ENCODE results near the gene SF3B2.

DNA sequence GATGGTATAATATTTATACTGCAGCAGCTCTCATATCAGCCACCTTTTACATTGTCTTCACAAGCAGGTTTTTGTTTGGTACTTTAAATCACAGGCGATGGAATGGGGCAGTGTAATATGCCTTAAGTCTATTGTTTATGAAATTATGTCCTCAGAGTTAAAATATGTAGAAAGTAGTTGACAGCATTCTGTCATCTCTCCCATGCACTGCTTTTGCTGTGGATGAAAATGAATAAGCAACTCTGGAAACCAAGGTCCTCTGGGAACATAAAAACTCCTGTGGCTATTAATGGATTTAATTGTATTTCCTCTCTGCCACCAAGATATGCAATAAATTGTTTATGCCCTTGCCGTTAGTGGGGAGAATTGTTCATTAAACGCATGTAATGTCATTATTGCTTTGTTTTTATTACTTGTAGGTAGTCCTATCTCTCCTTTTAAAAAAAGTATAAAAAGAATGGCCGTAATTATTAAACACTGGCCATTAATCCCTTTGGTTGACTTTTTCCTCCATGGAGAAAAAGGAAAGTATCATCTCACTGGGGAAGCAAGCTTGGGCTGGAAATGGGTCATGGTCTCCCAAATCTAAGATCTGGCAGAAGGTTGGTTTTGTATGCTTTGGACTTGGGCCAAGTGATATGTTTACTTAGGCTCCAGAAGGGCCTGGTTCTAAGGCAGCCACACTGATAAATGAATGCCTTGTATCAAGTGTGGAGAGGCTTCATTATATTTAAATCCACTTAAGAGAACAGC, 31.0 kb downstream of the SF3B2 start:
- TF ChIP-seq, protein P1, sequence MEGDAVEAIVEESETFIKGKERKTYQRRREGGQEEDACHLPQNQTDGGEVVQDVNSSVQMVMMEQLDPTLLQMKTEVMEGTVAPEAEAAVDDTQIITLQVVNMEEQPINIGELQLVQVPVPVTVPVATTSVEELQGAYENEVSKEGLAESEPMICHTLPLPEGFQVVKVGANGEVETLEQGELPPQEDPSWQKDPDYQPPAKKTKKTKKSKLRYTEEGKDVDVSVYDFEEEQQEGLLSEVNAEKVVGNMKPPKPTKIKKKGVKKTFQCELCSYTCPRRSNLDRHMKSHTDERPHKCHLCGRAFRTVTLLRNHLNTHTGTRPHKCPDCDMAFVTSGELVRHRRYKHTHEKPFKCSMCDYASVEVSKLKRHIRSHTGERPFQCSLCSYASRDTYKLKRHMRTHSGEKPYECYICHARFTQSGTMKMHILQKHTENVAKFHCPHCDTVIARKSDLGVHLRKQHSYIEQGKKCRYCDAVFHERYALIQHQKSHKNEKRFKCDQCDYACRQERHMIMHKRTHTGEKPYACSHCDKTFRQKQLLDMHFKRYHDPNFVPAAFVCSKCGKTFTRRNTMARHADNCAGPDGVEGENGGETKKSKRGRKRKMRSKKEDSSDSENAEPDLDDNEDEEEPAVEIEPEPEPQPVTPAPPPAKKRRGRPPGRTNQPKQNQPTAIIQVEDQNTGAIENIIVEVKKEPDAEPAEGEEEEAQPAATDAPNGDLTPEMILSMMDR (conservative IDR thresholded peaks at IDR 0.05; ENCODE audit: low read length), result no peak
- no peak for TF ChIP-seq EZH2phosphoT487 (IDR thresholded peaks at IDR 0.05; ENCODE audit: borderline replicate concordance, low read depth, low read length)

Data from OCI-LY7 (cell line).